GM12801 (cell line): ENCODE results near the gene ADAMTS16.

Experiments
- TF ChIP-seq, protein P1 (sequence below): IDR thresholded peaks from one replicate; pipeline ENCODE4 v1.5.1; 2011; ENCODE audit warnings: control low read depth; ENCODE audit not compliant: insufficient read length; ENCODE audit errors: extremely low read depth

The ADAMTS16 gene

DNA sequence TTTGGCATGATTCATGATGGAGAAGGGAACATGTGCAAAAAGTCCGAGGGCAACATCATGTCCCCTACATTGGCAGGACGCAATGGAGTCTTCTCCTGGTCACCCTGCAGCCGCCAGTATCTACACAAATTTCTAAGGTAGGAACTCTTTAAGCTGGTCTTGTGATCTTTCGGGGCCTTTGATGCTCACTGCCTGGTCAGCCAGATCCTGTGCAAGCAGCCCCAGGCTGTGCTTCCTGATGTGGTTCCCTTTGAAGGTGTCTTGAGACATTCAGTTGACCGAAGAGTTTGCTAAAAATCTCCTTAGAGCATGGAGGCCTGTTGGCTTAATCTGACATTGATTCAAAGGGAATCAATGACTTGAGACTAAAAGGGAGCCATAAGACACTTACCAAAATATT lies 60.0 kb downstream of the ADAMTS16 start:
- TF ChIP-seq, protein P1, sequence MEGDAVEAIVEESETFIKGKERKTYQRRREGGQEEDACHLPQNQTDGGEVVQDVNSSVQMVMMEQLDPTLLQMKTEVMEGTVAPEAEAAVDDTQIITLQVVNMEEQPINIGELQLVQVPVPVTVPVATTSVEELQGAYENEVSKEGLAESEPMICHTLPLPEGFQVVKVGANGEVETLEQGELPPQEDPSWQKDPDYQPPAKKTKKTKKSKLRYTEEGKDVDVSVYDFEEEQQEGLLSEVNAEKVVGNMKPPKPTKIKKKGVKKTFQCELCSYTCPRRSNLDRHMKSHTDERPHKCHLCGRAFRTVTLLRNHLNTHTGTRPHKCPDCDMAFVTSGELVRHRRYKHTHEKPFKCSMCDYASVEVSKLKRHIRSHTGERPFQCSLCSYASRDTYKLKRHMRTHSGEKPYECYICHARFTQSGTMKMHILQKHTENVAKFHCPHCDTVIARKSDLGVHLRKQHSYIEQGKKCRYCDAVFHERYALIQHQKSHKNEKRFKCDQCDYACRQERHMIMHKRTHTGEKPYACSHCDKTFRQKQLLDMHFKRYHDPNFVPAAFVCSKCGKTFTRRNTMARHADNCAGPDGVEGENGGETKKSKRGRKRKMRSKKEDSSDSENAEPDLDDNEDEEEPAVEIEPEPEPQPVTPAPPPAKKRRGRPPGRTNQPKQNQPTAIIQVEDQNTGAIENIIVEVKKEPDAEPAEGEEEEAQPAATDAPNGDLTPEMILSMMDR, result no peak

DNA sequence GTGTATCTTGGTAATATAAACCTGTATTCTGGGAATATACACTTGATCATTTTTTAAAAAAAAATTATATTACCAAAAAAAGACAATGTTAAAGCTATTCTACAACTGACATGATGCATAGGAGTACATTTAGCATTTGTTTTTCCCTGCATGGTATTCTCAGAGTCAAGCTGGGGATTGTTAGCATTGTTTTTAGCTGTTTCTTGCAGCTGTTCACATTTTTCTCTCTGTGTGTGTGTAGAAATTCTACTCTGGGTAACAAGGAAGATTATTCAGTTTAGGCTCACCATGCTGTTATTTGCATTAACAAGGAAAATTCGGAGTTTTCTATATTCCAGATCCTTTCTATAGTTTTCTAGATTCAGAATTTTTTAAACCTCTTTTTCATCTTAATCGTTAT lies 62.2 kb downstream of the ADAMTS16 start:
- TF ChIP-seq, protein P1, result no peak

DNA sequence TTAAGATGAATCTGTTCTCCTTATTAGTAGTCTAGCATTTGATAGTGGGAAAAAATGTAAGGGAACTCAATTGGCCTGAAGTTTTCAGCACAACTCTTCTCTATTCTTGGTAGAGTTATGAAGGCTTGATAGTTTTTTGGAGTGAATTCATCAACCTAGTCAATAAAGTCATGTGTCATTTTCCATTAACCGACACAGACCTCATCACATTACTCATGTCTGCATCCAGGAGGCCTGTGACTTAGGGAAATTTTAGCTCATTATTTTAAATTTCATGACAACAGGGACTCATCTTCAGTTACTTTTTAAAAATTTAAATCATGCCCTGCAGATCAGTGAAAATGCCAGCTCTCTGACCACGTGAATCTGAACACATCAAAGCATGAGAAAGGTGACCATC lies 63.3 kb downstream of the ADAMTS16 start:
- TF ChIP-seq, protein P1, result no peak

DNA sequence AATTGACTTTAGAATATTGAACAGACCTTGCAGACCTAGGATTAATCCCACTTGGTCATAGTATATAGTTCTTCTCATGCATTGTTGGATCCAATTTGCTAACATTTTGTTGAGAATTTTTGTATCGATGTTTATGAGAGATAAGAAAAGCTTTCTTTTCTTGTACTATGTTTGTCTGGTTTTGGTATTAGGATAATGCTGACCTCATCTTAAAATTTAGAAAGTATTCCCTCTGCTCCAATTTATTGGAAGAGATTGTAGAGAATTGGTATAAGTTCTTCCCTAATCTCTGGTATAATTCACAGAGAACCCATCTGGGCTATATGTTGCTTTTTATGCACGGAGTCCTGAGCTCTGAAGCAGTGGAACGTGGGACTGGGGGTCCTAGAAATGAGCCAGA lies 67.7 kb downstream of the ADAMTS16 start:
- TF ChIP-seq, protein P1, result no peak

DNA sequence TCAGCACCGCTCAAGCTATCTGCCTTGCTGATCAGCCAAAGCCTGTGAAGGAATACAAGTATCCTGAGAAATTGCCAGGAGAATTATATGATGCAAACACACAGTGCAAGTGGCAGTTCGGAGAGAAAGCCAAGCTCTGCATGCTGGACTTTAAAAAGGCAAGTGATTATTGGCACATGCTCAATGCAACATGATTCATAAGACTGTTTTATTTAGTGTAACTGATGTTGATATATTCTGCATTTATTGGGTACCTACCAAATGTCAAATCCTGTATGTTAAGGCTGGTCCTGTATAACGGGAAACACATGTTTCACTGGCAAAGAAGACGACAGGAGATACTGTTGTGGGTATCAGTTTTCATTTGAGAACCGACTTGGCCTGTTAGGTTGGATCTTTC lies 69.0 kb downstream of the ADAMTS16 start:
- TF ChIP-seq, protein P1, result no peak

DNA sequence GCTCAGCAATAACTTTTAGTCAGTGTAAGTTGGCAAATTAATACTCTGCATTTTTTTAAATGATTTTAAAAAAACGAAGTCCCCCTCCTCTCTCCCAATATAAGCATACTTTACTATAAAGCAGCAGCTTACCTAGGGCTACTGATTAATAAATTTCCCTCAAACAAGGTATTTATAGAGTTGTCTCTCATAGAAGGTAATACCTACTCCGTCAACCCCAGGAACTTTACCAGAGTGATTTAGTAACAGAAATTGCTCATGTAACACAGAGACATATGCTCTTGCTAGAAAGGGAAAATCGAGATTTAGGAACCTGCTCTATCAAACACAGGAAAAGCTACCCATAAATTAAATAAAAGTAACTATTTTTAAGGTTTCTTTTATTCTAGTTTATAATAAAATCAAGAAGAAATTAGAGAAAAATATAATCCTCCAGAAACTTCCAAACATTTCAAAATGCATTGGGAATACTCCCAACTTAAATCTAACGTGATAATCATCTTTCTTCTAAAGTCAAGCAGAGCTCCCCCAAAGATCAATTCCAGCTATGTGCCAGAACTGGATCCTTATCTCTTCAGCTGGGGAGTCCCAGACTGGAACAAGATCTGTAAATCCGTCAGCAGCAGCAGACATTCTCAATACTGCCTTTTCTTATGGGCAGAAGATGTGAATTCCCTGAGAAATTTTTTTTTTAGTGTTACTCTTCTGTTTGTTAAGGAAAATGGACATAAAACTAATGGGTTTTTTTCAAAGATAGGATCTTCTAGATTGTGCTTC lies 69.6 kb downstream of the ADAMTS16 start:
- TF ChIP-seq, protein P1, result no peak

DNA sequence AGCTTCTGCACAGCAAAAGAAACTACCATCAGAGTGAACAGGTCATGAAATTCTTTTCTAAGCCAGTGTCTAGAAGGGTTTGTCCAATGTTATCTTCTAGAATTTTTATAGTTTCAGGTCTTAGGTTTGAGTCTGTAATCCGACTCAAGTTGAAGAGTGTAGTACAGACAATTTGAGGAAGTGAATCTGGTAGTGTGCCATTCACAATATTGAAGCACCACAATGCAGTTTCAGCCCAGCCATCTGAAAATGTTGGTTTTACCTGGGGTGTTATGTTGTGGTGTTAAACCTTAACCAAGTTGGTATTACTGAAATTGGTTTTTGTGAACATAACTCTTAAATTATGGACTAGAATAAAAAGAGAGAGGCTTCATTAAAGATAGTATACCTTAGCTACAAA lies 77.2 kb downstream of the ADAMTS16 start:
- TF ChIP-seq, protein P1, result no peak
